NCI-H345 treated with DMSO at 0.1 percent for 48 hours (cell line): ENCODE results near the gene EFNA3.
"Not testable (repeated sequence)": the region's sequence is repeated elsewhere in the genome, so short reads cannot be mapped to it uniquely, and the experiment has no call there.

ENCODE experiments used
- DNase-seq: peaks from one replicate; lab custom pipeline; 2025; ENCODE audit not compliant: unreplicated experiment; lab: John Stamatoyannopoulos, UW

Gene EFNA3

DNA sequence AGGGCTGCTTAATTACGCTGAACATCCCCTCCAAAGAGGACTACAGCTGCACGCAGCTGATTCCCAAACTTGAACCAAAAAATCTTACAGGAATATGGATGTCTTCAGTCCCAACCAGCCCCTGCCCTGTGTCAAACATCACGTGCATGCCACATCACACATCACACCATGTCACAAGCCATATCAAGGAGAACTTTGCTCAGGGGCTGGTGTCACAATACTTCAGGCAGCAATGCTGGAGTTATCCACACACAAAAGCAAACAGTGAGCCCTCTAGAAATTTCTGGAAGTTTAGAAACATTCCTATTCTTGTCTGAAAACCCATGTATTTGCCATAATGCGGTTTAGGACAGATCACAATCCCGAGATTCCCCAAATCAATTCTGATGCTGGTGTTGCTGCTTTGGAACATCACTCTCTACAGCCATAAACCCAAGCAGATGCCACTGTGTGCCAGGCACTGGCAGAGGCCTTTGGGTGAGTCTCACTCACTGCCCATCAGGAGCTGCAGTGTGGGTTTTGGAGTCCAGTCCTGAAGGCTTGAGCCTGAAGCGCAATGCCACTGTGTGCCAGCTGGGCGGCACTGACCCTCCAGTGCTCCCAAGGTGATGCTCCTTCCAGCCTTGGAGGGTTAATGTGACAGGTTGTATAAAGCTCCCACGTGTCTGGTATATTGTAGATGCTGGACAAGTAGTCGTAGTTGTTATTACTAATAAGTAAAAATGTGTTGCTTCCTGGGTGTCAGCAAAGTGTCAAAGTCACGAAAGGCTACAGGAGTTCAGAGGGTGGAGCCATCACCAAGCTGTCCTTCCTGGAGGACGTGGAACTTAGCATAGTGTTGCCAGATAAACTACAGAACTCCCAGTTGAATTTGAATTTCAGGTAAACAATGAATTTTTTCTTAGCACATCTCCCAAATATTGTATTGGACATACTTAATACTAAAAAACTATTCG is 28.9 kb downstream of the EFNA3 start:
- no peak for DNase-seq

DNA sequence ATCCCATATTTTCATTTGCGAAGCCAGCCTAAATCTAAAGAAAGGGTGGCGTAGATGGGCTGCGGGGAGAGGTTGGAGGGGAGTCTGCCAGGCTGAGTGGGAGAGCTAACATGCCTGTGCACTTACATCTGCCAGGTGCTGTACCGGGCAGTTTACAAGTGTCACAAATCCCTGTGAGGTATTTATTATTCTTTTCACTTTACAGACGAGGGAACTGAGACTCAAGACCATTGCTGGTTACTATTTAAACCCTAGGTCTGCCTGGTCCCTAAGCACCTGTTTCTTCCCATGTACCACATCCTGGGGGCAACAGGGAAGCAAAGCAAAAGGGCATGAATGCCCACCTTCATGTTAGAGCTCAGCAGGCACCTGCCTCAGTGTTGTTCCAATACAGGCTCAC is 29.7 kb downstream of the EFNA3 start:
- DNase-seq = no peak

DNA sequence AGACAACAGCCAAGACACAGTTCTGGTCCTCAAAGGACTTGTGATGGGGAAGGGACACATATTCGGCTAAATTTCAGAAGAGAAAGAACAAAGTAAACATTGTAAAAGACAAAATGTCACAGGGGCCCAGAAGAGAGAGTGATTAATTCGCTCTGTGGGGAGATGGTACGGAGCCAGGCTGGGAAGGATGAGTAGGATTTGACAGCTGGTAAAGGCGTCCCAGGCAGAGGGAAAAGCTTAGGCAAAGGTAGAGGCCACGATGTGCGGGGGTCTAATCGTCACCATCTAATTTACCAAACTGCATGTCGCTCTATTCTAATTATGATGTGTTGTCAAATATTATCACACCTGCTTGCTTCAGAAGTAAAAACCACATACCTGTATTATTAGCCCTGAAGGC is 31.7 kb downstream of the EFNA3 start:
- no peak for DNase-seq

DNA sequence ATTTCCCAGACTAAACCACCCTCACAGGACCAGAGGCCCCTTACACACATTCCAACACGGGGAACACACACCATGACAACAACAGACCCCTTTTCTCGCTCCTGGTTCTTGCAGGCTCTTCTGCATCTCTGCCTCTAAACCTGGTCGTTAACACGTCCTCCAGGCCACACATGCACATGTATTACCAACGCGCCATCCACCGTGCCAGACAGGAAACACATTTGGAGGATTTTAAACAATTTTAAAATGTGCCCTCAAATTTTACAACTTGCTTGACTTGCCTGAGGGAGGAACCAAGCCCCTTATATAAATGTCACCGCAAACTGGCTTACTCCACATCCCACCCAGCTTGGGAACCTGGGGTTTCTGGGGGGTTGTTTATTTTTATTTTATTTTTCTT is 32.2 kb downstream of the EFNA3 start:
- DNase-seq = no peak

DNA sequence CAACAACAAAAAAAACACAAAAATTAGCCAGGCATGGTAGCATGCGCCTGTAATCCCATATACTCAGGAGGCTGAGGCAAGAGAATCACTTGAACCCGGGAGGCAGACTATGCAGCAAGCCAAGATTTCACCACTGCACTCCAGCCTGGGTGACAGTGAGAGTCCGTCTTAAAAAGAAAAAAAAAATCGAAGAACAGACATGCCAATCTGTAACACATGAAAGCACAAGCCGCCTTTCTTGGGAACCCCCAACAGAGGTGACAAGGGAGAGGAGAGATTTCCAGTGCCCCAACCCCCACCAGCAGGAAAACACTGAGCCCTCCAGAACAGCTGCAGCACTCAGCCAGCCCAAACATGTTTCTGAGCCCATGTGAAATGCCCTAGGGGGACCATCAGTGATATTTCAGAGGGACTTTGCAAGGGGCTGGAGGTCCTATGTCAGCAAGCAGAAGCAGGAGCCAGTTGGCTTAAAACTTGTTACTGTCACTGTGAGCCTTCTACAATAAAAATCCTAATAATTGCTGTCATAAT is 34.9 kb downstream of the EFNA3 start:
- no peak for DNase-seq

DNA sequence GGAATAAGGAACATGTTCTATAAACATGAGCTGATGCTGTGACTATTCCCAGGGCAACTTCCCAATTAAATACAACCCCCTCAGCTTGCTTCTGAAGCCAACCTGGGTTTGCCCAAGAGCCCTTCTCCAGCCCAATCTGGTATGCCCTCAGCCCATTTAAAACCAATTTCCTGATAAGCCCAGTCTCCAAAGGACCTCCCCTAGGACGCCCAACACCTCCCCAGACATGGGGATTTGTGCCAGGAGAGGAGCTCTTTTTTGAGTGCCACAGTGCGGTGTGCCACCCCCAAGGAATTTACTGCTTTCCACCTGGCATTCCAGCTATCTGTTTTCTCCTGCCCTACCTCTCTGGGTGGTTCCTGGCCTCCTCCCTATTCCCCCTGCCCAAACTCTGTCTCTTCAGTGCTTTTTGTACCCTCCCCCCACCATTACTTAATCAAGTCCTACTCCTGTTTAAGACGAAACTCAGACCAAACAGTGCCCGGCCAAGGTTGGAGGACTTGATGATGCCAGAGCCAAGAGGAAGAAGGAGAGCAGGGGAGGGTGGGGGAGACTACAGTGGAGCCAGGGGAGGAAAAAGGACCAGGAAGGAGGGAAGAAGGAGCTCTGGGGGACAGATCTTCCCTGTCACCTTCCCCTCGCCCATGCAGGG is 37.6 kb downstream of the EFNA3 start:
- DNase-seq = no peak

DNA sequence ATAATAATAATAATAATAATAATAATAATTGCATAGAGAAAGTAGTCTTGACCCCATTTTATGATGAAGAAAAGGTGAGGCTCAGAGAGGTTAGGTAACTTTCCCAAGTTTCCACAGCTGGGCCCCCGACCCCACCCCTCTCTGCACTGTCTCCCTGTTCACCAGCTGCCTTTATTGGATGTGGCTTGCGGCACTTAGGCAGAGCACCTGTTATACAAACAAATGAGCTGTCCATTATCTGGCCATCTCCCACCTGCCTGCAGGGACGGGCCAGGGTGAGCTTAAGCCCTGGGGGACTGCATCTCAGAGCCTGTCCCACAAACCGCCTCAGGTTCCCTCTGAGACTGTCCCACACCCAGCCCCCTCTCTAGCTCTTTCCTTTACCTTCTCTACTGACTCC is 39.0 kb downstream of the EFNA3 start:
- no peak for DNase-seq

DNA sequence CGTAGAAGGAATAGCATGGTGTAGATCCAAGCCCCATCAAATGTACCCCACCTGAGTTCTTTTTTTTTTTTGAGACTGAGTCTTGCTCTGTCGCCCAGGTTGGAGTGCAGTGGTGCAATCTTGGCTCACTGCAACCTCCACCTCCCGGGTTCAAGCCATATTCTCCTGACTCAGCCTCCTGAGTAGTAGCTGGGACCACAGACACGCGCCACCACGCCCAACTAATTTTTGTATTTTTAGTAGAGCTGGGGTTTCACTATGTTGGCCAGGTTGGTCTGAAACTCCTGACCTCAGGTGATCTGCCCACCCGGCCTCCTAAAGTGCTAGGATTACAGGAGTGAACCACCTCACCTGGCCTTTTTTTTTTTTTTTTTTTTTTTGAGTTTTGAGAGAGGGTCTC is 39.5 kb downstream of the EFNA3 start:
- not testable (repeated sequence) for DNase-seq

DNA sequence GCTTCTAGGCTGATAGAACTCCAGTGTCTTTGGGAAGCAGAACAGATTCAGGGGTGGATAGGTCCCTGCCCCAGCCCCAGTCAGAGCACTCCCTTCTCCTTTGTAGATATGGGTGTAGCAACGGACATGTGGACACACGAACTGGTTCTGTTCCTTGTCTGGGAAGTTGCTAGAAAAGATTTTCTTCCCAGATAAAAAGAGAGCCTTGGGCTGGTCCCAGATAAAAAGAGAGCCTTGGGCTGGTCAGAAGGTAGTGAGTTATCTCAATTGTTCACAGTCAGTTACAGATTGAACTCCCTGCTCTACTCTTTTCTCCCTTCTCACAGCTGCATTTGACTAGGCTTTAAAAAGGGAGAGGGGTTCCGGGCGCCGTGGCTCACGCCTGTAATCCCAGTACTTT is 41.6 kb downstream of the EFNA3 start:
- DNase-seq = no peak

DNA sequence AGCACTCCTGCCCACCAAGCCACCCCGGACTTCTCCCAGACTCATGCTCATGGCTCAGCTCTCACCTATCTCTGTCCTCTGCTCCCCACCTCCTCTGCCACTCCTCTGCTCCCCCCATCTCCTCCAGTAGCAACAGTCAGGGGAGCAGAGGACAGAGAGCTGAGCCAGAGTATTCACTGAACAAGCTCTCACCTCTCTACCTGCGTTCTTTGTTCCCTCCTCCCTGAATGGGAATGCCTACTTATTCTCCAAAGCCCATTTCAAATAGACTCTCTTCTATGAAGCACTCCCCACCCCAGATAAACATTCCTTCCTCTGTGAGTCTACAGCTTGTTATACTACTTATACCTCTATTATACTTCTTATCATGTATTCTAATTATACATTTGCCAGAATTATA is 42.6 kb downstream of the EFNA3 start:
- no peak for DNase-seq

DNA sequence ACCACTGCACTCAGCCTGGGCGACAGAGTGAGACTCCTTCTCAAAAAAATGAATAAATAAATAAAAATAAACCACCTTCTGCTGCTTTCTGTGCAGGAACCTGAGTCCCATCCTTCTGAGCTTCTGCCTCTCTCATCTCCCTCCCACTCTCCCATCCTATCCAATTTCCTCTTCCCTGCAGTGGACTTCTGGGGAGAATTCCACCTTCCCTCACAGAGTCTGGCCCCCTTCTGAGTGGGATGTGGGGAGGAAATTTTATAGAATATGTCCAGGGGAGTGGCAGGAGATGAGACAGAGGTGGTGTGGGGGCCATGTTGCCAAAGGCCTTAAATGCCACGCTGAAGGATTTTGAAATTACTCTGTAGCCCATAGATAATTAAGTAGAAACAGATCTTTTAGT is 43.7 kb downstream of the EFNA3 start:
- DNase-seq = no peak

DNA sequence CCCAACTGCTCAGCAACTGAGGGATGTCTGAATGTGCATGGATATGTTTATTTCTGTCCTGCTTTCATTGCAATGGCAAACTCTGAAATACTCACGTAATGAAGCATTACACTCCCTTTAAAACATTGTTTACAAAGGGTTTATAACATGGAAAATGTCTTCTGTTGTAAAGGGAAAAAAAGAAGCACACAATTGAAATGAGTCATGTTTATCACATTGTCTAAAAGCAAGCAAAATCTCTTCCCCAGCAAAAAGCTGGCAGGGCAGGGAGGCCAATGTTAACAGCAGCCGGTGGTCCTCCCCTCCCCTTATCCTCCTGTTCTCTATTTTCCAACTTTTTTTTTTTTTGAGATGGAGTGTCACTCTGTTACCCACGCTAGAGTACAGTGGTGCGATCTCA is 45.2 kb downstream of the EFNA3 start:
- no peak for DNase-seq

DNA sequence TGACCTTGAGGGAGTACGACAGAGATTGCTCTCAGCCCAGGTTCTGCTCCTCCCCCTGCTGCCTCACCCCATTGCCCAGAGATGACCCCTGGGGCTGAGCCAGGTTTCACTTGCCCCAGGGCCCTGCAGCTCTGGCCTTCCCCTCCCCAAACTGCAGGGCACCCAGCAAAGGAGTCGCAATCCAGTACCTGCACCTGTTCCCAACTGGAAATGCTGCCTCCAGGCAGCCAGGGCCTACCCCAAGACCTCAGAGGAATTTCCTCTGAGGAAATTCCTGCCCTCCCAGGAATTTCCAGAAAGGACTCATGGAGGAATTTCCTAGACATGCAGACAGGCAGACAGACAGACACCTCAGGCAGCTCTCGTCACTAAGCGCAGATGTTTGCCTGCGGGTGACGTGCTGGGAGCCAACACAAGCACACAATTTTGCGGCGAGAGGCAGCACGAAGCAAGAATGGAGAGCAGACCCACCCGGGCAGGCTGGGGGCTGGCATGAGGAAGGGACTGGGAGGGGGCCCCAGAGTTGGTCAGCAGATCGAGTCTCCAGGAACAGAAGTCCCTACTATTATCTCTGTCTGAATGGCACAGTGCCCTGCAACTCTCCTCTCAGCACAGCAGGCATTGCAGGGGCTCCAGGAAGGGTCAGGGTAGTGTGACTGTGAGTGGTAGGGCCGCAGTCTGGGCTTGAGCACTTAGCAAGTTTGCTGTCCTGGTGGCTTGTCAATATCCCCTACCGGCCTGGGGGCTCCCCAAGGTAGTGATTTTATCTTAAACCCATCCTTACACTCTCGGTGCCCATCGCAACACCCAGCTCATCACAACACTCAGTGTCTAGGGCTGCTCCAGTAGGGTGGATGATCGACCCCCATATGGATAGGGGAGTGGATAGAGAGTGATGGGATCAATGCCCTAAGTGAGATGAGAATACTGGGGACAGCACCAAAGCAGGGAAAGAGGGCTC is 46.1 kb downstream of the EFNA3 start:
- no peak for DNase-seq

DNA sequence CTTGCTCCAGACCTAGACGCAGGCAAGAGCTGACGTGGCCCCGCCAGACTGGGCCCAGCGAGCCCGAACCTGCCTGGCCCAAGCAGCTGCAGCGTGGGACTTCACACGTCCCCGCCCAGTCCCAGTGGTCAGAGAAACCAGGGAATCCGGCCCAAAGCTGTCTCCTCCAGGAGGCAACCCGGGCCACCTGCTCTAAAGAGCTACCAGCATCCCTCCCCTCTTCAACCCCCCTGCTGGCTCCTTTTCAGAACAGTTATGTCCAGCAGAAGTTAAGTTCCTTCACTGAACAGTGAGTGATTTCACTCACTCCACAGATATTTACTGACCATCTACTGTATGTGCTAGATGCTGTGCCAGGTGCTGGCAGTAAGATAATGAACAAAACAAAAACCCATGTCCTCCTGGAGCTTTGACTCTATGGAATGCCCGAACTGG is 46.9 kb downstream of the EFNA3 start:
- no peak for DNase-seq

DNA sequence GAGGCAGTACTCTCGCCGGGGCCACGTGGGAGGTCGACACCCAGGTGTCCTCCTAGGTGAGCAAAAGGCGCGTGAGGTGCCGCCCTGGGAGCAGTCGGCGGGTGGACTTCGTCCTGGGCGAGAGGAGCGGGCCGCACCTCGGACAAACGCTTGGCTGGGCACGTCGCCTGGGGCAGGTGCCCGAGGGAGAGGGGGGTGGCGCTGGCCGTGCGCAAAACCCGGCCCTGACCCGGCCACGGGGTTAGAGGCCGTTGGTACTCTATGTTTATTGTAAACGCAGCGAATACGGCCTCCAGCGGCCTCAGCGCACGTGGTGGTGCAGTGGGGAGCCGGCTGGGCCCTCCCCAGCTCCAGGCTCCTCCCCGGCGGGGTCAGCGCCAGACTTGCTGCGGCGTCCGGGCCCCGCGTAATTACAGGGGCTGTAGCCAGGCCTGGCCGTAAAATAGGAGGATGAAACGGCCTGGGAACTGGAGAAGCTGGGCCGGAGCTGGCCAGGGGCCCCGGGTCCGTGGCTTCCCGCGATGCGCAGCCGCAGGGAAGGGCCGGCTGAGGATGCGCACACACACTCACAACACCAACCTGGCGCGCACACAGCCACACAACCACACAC is 47.4 kb downstream of the EFNA3 start:
- DNase-seq = no peak

DNA sequence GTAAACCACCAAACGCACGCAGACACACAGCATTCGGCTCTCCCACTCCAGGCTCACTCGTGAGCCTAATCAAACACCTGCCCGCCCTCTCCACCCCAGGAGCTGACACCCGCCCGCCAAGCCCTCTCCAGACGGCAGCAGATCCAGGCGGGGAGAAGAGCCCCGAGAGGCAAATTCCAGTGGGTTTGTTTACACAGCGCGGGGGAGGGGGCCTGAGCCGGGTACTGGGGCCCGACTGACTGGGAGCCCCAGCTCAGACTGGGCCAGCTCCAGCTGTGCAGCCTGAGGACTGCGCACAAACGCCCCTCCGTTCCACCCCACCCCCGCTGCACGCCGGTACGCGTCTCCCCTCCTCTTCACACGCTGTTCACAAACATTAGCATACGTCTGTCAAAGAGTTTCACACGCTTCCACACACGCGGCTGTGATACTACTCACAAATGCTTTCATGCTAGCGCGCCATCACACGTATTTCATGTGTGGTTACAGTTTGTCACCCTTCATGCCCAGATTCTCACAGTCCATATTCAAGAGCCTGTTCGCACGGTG is 48.0 kb downstream of the EFNA3 start:
- peak; percentile 64 for DNase-seq

DNA sequence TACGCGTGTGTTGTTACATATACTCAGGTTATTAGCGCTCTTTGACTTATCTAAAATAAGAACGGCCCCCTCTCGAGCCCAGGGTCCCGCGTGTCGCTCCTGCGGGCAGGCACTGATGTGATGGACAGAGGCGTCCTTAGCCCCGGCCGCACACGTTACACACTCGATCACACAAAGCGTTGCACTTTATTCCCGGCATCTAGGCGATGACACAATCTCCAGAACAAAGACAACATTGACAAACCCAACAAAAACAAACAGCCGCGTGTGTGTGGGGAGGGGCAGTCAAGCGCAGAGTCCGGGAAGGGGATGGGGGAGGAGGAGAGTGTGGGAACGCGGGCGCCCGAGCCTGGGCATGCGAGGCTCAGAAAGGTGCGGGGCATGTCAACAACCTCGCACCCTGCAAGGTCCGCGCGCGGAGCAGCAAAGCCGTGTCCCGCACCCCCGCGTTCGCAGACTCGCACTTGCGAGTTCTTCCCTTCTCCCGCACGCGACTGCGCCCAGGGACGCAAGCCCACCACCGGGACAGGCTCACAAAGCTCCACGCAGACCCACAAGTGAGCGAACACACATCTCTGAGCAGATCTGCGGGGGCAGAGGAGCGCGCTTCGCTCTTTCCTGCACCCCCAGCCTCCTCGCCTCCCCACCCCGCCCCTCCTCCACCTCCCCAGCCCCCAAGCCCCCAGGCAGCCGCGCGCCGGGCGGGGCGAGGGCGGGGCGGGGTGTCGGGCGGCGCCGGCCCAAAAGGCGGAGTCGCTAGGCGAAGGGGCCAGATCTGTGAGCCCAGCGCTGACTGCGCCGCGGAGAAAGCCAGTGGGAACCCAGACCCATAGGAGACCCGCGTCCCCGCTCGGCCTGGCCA is 48.7 kb downstream of the EFNA3 start, which contains the start of gene EFNA1:
TSS of gene EFNA1 (plus strand) at position 772 of the 862 bp plus-strand sequence. CDS start 102 bp downstream, outside the sequence.
- DNase-seq = peak; percentile 43

DNA sequence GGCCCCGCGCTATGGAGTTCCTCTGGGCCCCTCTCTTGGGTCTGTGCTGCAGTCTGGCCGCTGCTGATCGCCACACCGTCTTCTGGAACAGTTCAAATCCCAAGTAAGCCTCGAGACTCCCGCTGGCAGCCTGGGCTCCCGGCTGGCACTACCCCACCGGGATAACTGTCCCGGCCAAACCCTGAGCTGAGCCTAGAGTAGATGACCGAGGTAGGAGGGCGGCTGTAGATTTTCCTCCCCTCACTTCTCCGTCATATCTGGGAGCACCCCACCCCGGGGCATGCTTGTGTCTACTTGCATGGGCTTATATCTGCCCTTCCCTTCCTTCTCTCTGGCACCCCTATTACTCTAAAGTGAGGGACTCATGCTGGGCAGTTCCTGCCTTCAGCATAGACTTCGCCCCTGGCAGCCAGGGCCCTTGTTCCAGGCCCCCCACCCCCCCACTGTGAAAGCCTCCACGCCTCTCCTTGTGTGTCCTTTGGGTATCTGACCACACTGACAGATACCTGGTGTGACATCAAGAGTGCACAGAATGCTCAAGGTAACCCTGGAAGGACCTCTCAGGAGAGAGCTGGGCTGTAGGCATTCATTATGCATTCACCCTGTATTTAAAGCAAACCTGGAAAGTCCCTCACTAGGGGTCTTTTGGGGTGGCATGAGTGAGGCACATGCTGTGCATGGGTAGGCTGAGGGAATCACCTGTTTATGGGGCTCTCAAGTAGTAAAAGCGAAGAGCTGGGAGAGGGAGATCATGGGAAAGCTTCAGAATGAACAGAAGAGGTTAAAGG is 49.5 kb downstream of the EFNA3 start:
- DNase-seq = no peak
